SHP77 treated with DMSO at 0.1 percent for 48 hours (cell line): ENCODE data around the gene RIIAD1.
"Not testable (repeated sequence)": the region's sequence is repeated elsewhere in the genome, so short reads cannot be mapped to it uniquely, and the experiment has no call there.

Experiments used
- DNase-seq: peaks from one replicate; lab custom pipeline; 2025; lab: John Stamatoyannopoulos, UW

RIIAD1 gene

GRCh38 chr1:151711044-151711800 lies 10.1 kb upstream of the RIIAD1 start:
- no peak for DNase-seq

DNA sequence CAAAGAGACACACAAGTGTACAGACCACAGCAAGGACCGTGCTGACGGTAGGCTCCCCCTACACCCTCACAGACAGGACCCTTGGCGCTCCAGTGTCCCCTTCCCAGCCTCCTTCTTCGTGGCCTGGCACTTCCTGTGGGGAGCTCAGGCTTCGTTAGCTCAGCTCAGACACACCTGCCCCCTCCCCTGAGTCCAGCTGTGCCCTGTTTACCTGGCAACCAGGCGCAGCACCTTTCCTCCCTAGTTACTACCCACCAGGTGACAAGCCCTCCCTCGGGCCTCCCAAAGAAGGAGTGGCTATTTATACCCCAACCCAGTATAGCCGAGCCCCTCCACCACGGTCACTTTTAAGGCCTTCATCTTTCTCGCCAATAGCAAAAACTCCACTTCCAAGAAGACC lies 9.4 kb upstream of the RIIAD1 start:
- no peak for DNase-seq

GRCh38 chr1:151713044-151713443 lies 8.3 kb upstream of the RIIAD1 start:
- DNase-seq = no peak

DNA sequence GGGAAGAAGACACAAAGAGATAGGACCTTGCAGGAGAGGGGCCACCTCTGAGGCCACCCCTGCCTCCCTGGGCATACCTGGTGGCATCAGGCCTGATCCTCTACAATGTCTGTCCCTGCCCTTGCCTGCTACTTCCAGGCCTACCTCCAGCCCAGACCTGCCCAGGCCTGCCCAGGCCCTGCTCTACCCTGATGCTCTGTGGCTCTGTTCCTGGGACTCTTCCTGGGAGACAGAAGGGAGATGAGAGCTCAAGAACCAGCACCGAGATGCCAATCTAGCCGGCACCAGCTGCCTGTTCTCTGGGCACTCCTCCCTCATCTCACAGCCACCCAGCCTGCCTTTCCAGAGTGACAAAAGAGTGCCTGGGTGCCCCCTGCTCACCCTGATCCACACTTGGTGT lies 7.4 kb upstream of the RIIAD1 start:
- DNase-seq = no peak

DNA sequence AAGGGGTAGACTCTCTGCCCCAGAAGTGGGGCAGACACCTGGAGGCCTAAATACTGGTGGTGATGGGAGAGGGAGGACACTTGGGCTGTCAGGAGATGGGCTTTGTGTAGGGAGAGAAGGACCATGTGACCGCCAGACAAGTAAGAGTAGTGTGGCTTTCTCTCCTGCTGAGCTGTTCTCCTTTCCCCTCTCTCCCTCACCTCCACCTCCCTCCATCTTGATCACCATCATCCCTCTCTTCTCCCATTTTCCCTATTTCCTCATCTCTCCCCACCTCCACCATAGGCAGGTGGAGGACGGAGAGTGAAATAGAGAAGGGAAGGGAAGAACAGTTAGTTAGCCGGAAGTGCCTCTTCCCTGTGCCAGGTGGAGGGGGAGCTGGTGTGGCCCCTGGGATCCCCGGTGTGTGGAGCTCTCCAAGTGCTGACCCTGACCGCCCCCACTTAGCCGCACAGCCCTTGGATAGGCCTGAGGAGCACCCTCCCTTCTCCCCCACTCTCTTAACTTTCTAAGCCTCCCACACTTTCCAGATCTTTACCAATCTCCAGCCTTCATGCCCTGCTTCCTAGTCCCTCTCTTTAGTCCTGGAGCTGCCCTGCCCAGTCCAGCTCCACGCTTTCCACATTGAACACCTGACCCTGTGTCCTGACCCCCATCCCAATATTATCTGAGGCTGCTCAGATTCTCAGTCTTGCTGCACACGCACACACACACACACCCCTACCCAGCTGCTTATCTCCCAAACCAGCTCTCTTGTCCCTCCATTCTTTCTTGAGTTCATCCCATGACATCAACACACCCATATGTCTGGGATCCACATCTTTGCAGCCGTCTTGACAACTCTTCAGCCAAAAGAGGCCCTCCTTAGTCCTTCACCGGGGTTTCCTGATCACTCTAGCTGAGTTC lies 6.2 kb upstream of the RIIAD1 start:
- no peak for DNase-seq

GRCh38 chr1:151715726-151716404 lies 5.5 kb upstream of the RIIAD1 start:
- DNase-seq = peak; percentile 65

- no peak for DNase-seq
These were observed 4.9 kb upstream of the RIIAD1 start for GRCh38 chr1:151716405-151716762.

DNA sequence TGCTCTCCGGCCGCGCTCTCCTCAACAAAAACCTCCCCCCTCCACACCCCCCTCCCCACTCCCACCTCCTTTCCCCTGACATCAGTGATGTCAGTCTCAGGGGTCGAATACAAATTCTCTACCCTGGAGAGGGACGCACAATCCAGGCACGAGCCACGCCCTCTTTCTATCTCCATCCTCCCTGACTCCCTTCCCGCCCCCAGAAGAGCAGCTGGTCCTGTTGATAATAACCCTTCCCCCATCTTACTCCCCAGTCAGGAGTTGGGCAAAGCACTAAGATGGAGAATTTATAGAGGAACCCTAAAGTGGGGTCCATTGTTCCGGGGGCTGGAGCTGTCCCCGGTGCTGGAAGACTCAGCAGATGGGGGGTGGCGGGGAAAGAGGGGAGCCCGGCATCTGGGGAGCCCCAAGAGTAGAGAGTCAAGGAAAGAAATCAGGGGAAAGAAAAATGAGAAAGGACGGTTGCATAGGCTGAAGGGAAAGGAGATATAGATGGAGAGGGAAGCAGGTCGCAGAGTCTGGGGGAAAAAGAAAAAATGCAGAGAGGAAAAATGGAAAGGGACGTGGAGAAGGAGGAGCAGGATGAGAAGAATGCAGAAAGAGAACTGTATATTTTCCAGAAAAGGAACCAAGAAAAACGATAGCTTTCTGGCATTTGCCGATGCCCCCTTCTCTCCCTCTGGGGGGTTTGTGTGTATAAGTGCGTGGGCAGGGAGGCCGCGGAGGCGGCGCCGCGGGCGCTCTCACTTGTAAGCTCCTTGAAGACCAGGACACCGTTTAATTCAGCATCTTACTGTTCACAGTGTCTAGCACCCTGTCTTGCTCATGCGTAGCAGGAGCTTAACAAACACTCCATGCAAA lies 4.3 kb upstream of the RIIAD1 start, which contains the start of gene CELF3:
CELF3 (minus strand) TSS at position 33 of the 861 bp plus-strand sequence. CDS start 783 bp downstream, outside the sequence.
- DNase-seq = peak; percentile 100

DNA sequence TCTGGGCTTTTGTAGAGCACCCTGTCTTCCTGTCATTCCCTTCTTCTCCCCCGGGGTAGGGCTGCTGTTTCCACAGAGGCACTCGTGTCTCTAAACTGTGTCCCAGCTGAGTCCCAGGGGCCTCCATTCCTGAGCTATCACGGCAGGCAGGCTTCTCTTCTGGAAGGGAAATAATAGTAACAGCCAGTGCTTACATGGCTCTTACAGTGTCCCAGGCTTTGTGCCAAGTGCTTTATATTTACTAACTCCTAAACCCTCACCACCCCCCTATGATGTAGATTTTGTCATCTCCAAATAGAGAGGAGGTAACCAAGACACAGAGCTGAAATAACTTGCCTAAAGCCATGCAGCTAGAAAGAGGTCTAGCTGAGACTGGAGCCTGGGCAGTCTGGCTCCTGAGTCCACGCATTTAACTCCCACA lies 3.3 kb upstream of the RIIAD1 start:
- DNase-seq = no peak

- DNase-seq = no peak
These were observed 2.7 kb upstream of the RIIAD1 start for GRCh38 chr1:151718666-151719065.

- no peak for DNase-seq
These were observed 1.2 kb upstream of the RIIAD1 start for GRCh38 chr1:151720125-151720524.

DNA sequence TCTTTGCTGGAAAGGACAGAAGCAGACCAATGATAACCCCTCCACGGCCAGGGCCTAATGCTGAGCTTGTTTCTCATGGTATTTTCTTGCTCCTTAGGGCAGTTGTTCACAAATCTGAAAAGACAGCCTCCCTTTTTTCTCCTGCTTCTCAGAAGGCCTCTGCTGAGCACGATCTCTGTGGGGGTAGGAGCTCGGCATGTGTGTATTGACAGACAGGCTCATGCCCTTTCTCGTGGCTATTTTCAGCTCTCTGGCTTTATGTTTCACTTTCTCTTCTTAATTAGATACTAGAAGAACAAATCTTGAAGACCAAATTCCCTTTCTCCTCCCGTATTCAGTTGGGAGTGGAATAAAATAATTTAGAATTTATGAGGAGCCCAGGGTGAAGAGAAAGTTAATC lies 768 bp upstream of the RIIAD1 start:
- no peak for DNase-seq

DNA sequence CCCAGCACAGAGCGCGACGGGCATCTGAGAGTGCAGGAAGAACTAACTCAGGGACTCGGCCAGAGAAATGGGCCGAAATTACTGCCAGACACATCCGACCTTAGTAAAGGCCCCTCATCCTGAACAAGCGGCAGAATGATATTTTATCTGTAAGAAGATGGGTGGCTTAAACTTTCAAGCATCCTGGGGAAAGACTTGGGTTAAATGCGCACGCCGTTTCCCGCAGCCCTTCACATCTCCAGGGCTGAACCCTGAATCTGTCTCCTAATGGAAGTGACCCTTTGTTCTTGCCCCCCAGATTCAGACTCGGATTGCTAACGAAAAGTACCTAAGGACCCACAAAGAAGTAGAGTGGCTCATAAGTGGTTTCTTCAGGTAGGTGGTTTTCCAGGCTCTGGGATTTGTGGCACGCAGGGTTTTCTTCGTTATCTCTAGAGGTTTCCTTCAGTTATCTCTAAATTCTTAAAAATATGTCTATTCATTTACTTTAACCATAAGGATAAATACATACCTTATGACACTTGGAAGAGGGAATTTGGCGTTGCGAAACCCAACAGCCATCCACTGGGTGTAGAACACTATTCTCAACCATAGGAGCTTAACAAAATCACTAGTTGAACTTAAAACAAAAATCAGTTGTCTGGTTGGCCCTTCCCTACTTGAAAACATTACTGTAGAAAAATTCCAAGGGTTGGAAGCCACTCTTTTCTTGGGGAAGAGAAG lies 627 bp downstream of the RIIAD1 start:
- no peak for DNase-seq

DNA sequence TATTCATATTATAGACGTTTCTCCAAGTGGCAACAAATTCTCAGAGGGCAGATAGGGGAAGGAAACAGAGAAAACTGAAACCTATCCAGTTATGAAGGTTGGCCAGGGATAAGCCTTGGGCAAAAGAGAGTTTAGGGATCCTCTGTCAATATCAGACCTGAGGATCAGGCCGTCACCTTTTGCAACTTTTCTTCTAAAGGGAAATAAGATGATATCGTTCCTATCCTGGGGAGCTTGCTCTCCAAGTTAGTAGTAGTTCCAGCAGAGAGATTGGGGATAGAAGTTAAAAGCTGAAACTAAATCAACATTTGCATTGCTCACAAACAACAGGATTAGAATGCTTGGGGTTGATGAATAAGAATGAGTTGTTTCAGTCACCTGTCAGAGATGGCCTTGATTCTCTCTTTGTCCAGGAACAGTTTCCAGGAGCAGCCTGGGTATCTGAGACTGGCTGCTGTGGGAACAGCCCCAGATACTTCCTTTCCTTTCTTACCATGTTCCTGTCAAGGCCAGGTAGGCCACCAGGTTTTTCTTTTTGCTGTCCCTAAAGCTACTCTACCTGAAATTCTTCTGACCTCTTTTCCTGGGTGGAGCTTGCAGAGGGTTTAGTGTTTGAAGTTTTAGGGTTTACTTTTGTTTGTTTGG lies 2.5 kb downstream of the RIIAD1 start:
- no peak for DNase-seq

DNA sequence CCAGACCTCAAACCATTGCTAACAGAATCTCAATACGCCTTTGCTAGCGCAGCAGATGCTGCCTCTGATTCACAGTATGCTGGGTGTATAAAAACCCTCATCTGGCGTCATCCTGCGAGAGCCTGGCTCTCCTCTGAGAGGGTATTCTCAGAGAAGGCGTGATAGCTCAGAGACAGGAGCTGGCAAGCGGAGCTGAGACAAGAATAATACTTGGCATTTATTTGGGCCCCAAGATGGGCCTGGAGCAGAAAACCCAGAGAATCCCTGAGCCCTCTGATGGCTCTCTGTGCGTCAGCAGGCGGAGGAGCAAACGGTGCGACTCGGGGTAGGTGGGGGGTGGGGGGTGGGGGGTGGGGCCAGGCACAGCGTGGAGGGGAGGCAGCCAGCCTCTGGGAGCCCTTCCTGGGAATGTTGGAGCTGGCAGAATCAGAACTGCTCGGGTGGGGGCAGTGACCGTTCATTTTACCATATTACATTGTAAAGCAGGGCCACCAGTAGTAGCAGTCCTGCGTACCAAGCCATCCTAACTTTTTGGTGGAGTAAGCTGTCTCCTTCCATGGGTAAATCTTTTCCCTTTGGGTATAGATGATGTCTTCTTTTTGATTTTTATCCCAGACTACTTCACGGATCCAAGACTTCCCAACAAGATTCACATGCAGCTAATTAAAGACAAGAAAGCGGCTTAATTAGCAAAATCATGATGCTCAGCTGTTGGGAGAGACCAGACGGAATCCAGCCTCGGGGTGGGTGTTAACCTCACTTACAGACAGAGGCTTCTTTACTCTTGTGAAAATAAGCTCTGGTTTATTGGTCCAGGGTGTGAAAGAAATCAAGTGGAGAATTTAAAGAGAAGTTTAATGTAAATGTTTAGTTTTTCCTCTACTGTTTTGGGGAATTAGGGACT lies 7.1 kb downstream of the RIIAD1 start:
- DNase-seq = peak; percentile 69

GRCh38 chr1:151729157-151729965 lies 8.0 kb downstream of the RIIAD1 start:
- DNase-seq = no peak

- no peak for DNase-seq
These were observed 8.6 kb downstream of the RIIAD1 start for GRCh38 chr1:151729966-151730291.

- no peak for DNase-seq
These were observed 11.8 kb downstream of the RIIAD1 start for GRCh38 chr1:151733126-151733525.

GRCh38 chr1:151733995-151734394 lies 12.7 kb downstream of the RIIAD1 start:
- DNase-seq = not testable (repeated sequence)
